Tibial artery (tissue), 4 donors: ENCODE measurements around the gene HSD11B1L.

ENCODE experiments used
- DNase-seq, 2 donors: peaks; one replicate each; pipeline ENCODE4 v3.0.0-alpha.2; 2019
- H3K27ac ChIP-seq, 2 donors: fragments of 200-600 bp; sonication (generic) in 1 of 2; 1 replicate in 1 of 2; 2 replicates in 1 of 2; pipeline ENCODE4 v1.5.1; 2018 to 2019; ENCODE audit warnings: mild to moderate bottlenecking in 1 of 2
- H3K27me3 ChIP-seq, 2 donors: fragments of 200-600 bp; sonication (generic) in 1 of 2; one replicate each; pipeline versions ENCODE4 v1.5.1 to v1.6.0; 2016 to 2019
- H3K36me3 ChIP-seq, 3 donors: fragments of 200-600 bp; sonication (generic) in 2 of 3; one replicate each; pipeline ENCODE4 v1.5.1; 2016 to 2019; ENCODE audit warnings: mild to moderate bottlenecking in 2 of 3
- H3K4me1 ChIP-seq, 4 donors: fragments of 200-600 bp; sonication (generic) in 2 of 4; 1 replicate in 3 of 4; 2 replicates in 1 of 4; pipeline ENCODE4 v1.5.1; 2016 to 2019
- H3K4me3 ChIP-seq, 2 donors: fragments of 200-600 bp; sonication (generic) in 1 of 2; 1 replicate in 1 of 2; 2 replicates in 1 of 2; pipeline ENCODE4 v1.5.1; 2018 to 2019; ENCODE audit warnings: mild to moderate bottlenecking in 2 of 2
- H3K9me3 ChIP-seq, 3 donors: fragments of 200-600 bp; sonication (generic) in 1 of 3; one replicate each; pipeline ENCODE4 v1.5.1; 2016 to 2019
- CTCF ChIP-seq, 2 experiments: fragments of 200-600 bp in 1 of 2; fragments of 450-650 bp in 1 of 2; IDR thresholded peaks; one replicate each; pipeline ENCODE4 v1.5.1; 2017 to 2019; ENCODE audit warnings: antibody characterized with exemption in 2 of 2, mild to moderate bottlenecking in 1 of 2, moderate library complexity in 1 of 2
- intact Hi-C: fragments of 100-400 bp; cut with DNase I; formaldehyde crosslinking; loops from one replicate; pipeline ENCODE4 v1.15.0; 2023; ENCODE audit warnings: low total_unique reads

Gene HSD11B1L

GRCh38 chr19:5707576-5708575, 27.0 kb downstream of the HSD11B1L start:
- Histone ChIP-seq H3K4me1 (no peaks in the 10 kb centered on the region), H3K27me3 (no peaks in the 10 kb centered on the region), H3K36me3 (peaks cover 51 to 99% (median 88%) of the 10 kb centered on the region in 3 donors), H3K9me3 (no peaks in the 10 kb centered on the region), H3K27ac (no peak overlapping the region), H3K4me3 (no peak overlapping the region)
- no peak for TF ChIP-seq CTCF (IDR thresholded peaks at IDR 0.05)
- DNase-seq: no peak
- intact Hi-C loops: no loop called here

- intact Hi-C loops: no loop called here
- peaks cover 40 to 82% (median 73%) of the 10 kb centered on the region in 3 donors for H3K36me3 ChIP-seq
- DNase-seq: no peak
Observed at GRCh38 chr19:5711025-5711424, 30.2 kb downstream of the HSD11B1L start.

GRCh38 chr19:5711713-5712161, 30.9 kb downstream of the HSD11B1L start:
- TF ChIP-seq CTCF (IDR thresholded peaks at IDR 0.05): no peak
- Histone ChIP-seq H3K27me3 (no peaks in the 10 kb centered on the region), H3K4me1 (no peaks in the 10 kb centered on the region), H3K27ac (no peak overlapping the region), H3K4me3 (no peak overlapping the region), H3K36me3 (peaks cover 40 to 75% (median 66%) of the 10 kb centered on the region in 3 donors), H3K9me3 (no peaks in the 10 kb centered on the region)
- intact Hi-C loops: no loop called here
- DNase-seq: no peak

More at GRCh38 chr19:5711025-5711424, 30.2 kb downstream of the HSD11B1L start:
- H3K4me3 ChIP-seq: no peak overlapping the region
- no peaks in the 10 kb centered on the region for H3K27me3 ChIP-seq
- TF ChIP-seq CTCF (IDR thresholded peaks at IDR 0.05): no peak
- no peaks in the 10 kb centered on the region for H3K9me3 ChIP-seq
- H3K27ac ChIP-seq: no peak overlapping the region
- no peaks in the 10 kb centered on the region for H3K4me1 ChIP-seq

- intact Hi-C loops: no loop called here
- TF ChIP-seq CTCF (IDR thresholded peaks at IDR 0.05): no peak
Observed at GRCh38 chr19:5713228-5713627, 32.4 kb downstream of the HSD11B1L start.

GRCh38 chr19:5714816-5715215, 34.0 kb downstream of the HSD11B1L start:
- Histone ChIP-seq H3K4me1 (peaks cover 0 to 24% (median 18%) of the 10 kb centered on the region in 4 donors), H3K9me3 (no peaks in the 10 kb centered on the region), H3K27ac (no peak overlapping the region), H3K27me3 (no peaks in the 10 kb centered on the region), H3K4me3 (no peak overlapping the region), H3K36me3 (peaks cover 25 to 50% (median 42%) of the 10 kb centered on the region in 3 donors)
- no peak for DNase-seq
- no peak for TF ChIP-seq CTCF (IDR thresholded peaks at IDR 0.05)
- intact Hi-C loops: no loop called here

More at GRCh38 chr19:5713228-5713627, 32.4 kb downstream of the HSD11B1L start:
- no peak overlapping the region for H3K27ac ChIP-seq
- no peaks in the 10 kb centered on the region for H3K9me3 ChIP-seq
- H3K4me3 ChIP-seq: no peak overlapping the region
- no peak for DNase-seq
- H3K4me1 ChIP-seq: peaks cover 0 to 11% (median 7%) of the 10 kb centered on the region in 4 donors
- no peaks in the 10 kb centered on the region for H3K27me3 ChIP-seq
- H3K36me3 ChIP-seq: peaks cover 29 to 66% (median 51%) of the 10 kb centered on the region in 3 donors
